22Rv1 (cell line): ENCODE results near the gene MLLT3.

Experiments used
- CTCF ChIP-seq: fragments of 450-650 bp; IDR thresholded peaks from 2 replicates; pipeline ENCODE4 v1.5.1; 2017; ENCODE audit warnings: mild to moderate bottlenecking
- ZFX ChIP-seq: fragments of 450-650 bp; IDR thresholded peaks from 2 replicates; pipeline ENCODE4 v1.6.1; 2017; ENCODE audit warnings: antibody characterized with exemption, borderline replicate concordance

- no peak for TF ChIP-seq CTCF
- no peak for TF ChIP-seq ZFX
These were observed 148.7 kb downstream of the MLLT3 start for GRCh38 chr9:20473515-20474013.
